LNCaP clone FGC (cell line): Measurements from ENCODE around the gene PLCB3.

Source experiments
- DNase-seq: peaks from one replicate; pipeline ENCODE4 v3.0.0-alpha.2; 2011; ENCODE audit warnings: low read depth
- H3K4me3 ChIP-seq: 2 replicates; pipeline ENCODE4 v1.5.1; 2011; ENCODE audit warnings: mild to moderate bottlenecking, low read depth, low read length, control low read depth
- TF ChIP-seq, protein P1 (sequence below): IDR thresholded peaks from 2 replicates; pipeline ENCODE4 v1.5.1; 2012; ENCODE audit warnings: mild to moderate bottlenecking; ENCODE audit not compliant: control insufficient read depth, insufficient read depth; ENCODE audit errors: extremely low read depth

The PLCB3 gene

DNA sequence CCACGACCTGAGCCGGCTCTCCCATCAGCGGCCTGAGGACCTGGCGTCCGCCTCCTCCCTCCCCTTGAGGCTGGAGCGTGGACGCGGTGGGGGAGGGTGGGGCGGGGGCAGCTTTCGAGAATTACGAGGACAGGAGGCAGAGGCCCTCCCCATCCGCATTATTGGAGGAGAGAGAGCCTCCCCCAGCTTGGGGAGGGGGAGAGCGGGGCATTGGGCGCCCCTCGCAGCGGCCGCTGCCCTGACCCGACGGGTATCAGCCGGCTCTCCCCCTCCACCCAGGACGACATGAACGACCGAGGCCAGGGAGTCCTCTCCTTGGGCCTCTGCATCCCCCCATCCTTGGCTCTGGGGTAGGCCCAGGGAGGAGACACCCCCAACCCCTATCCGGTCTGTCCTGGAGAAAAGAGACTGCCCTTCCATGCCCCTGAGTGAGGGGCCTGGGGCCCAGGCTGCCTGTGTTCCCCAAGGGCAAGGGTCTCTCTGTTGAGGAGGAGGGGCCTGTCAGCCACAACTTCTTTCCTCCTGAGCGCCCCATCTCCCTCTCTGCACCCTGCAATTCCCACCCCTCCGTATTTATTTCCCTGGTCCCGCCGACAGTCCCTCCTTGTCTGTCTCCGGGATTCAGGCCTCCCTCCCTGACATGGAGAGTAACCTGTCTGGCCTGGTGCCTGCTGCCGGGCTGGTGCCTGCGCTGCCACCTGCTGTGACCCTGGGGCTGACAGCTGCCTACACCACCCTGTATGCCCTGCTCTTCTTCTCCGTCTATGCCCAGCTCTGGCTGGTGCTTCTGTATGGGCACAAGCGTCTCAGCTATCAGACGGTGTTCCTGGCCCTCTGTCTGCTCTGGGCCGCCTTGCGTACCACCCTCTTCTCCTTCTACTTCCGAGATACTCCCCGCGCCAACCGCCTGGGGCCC, 34.8 kb downstream of the PLCB3 start:
- H3K4me3 ChIP-seq, result peak overlapping the region; percentile 82
- TF ChIP-seq, protein P1, sequence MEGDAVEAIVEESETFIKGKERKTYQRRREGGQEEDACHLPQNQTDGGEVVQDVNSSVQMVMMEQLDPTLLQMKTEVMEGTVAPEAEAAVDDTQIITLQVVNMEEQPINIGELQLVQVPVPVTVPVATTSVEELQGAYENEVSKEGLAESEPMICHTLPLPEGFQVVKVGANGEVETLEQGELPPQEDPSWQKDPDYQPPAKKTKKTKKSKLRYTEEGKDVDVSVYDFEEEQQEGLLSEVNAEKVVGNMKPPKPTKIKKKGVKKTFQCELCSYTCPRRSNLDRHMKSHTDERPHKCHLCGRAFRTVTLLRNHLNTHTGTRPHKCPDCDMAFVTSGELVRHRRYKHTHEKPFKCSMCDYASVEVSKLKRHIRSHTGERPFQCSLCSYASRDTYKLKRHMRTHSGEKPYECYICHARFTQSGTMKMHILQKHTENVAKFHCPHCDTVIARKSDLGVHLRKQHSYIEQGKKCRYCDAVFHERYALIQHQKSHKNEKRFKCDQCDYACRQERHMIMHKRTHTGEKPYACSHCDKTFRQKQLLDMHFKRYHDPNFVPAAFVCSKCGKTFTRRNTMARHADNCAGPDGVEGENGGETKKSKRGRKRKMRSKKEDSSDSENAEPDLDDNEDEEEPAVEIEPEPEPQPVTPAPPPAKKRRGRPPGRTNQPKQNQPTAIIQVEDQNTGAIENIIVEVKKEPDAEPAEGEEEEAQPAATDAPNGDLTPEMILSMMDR, result peak; percentile 41
- no peak for DNase-seq

DNA sequence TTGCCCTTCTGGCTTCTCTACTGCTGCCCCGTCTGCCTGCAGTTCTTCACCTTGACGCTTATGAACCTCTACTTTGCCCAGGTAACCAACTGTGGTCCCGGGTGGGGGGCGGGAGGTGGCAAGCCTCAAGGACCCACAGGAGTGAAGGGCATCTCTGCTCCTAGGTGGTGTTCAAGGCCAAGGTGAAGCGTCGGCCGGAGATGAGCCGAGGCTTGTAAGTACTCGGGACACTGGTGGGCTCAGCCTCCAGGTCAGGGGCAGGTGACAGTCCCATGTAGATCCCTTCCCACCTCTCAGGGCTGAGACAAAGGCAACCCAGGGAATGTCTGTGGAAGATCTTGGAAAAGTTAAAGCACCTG, 35.5 kb downstream of the PLCB3 start:
- H3K4me3 ChIP-seq, result peak overlapping the region; percentile 82; the same call in 1 of the 2 replicates
- TF ChIP-seq, protein P1, result no peak
- DNase-seq, result no peak

DNA sequence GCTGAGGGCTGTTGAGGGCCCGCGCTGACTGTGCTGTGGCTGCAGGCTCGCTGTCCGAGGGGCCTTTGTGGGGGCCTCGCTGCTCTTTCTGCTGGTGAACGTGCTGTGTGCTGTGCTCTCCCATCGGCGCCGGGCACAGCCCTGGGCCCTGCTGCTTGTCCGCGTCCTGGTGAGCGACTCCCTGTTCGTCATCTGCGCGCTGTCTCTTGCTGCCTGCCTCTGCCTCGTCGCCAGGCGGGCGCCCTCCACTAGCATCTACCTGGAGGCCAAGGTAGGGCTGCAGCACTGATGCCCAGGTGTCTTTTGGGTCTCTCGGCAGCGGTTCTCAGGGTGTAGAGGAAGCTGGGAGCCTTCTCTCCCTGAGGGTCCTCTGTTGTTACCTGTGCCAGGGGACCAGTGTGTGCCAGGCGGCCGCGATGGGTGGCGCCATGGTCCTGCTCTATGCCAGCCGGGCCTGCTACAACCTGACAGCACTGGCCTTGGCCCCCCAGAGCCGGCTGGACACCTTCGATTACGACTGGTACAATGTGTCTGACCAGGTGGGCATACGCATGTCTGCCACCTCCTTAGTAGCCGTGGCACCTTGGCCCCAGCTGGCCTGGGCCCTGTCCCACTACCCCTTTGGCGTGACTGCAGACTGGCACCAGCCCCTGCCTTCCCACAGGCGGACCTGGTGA, 36.5 kb downstream of the PLCB3 start:
- TF ChIP-seq, protein P1, result no peak
- no peak for DNase-seq
- H3K4me3 ChIP-seq, result no peak overlapping the region

DNA sequence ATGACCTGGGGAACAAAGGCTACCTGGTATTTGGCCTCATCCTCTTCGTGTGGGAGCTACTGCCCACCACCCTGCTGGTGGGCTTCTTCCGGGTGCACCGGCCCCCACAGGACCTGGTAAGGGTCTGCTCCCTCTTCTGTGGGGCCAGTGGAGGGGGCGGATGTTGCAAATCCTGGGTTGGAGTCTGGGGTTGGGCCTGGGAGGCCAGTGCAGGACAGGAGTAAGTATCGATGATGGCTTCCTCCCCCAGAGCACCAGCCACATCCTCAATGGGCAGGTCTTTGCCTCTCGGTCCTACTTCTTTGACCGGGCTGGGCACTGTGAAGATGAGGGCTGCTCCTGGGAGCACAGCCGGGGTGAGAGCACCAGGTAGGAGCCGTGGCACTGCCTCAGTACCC, 37.0 kb downstream of the PLCB3 start:
- no peak for DNase-seq
- H3K4me3 ChIP-seq, result no peak overlapping the region
- TF ChIP-seq, protein P1, result no peak

DNA sequence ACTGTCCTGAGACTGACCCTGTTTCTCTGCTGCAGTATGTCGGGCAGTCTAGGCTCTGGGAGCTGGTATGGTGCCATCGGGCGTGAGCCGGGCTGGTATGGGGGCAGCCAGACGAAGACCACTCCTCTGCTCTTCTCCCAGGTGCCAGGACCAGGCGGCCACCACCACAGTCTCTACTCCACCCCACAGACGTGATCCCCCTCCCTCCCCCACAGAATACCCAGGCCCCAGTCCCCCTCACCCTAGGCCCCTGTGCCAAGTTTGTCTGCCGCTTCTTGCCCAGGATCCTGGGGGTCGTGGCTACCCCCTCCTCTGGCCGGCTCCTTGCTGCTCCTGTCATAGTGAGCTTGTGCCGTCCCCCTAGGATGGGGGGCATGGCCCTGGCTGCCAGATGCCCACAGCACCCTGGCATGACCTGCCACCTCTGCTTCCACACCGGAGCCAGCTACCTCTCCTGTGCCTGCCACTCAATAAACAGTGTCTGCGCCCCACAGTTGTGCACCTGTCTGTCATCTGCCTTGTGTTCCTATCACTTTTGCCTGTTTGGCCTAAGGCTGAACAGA, 37.8 kb downstream of the PLCB3 start:
- DNase-seq, result no peak
- TF ChIP-seq, protein P1, result no peak

DNA sequence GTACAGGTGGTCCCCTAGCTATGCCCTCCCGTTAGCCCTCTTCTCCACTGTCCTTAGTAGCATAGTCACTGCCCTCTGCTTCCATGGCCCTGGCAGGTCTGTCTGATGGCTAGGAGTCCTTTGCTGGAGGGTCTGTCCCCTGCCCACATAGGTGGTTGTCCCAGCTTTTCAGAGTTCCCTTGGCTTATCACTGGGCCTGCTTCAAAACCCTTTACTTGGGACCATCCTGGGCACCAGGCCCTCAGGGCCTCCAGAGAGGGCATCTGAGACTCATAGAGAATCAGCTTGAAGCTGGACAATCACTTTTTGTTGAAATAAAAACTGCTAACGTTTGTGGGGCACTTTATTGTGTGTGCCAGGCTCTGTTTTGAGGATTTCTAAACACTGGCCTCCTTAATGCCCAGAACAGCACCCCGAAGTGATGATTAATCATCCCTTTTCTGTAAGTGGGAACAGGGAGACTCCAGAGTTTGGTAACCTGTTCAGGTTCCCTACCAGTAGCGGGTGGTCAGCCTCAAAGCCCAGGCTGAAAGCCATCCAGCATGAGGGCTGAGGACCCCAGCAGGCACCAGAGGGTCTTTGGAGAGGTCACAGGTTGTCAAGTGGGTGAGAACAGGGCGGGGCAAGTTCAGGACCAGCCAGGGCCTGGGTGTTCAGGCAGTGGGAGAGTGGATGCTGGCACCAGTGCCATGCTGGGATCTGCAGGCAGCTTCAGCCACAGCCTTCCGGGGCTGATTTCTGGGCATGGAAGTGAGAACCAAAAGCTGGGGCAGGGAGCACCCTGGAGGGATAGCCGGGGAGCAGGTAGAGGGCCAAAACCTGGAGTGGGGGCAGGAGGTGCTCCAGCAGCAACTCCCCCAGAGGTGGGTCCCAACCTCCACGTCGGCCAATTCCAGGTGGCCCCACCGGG, 39.3 kb downstream of the PLCB3 start:
- no peak overlapping the region for H3K4me3 ChIP-seq

More for the DNA sequence above, 37.8 kb downstream of the PLCB3 start:
- H3K4me3 ChIP-seq, result no peak overlapping the region

More for the DNA sequence above, 39.3 kb downstream of the PLCB3 start:
- TF ChIP-seq, protein P1, result no peak
- DNase-seq, result no peak
